Measurements from ENCODE around the gene APOA4. TPM values are rescaled to one million over a fixed set of nuclear protein-coding genes. Genes with fewer than 3 reads are reported as not detected.

APOA4 gene
- total RNA-seq, 1 donor from 2014 or later: not detected

DNA sequence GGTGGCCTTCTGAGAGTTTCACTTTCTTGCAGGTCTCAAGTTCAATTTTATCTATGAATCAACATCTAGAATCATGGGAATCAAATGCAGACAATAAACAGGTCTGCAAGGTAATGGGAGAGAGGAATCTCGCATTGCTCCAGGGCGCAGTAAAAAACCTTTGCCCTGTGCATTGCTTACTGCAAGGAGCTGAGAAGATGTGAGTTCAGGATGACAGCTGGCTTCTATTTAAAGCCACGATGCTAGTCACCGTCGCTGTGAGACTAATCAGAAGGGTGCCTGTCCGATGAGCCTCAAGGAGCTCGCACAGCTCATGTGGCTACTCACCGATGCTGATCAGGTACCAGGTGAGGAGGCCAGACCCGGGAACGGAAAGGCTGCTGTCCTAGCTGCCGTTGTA, 44.5 kb upstream of the APOA4 start:
- no peak for DNase-seq (ENCODE audit: low spot score in 2 of 2, unreplicated experiment in 2 of 2)
- no peaks in the 10 kb centered on the region for H3K9me3 Mint-ChIP-seq
- H3K27me3 Mint-ChIP-seq (ENCODE audit: low read depth): no peaks in the 10 kb centered on the region
- TF ChIP-seq, protein P1, sequence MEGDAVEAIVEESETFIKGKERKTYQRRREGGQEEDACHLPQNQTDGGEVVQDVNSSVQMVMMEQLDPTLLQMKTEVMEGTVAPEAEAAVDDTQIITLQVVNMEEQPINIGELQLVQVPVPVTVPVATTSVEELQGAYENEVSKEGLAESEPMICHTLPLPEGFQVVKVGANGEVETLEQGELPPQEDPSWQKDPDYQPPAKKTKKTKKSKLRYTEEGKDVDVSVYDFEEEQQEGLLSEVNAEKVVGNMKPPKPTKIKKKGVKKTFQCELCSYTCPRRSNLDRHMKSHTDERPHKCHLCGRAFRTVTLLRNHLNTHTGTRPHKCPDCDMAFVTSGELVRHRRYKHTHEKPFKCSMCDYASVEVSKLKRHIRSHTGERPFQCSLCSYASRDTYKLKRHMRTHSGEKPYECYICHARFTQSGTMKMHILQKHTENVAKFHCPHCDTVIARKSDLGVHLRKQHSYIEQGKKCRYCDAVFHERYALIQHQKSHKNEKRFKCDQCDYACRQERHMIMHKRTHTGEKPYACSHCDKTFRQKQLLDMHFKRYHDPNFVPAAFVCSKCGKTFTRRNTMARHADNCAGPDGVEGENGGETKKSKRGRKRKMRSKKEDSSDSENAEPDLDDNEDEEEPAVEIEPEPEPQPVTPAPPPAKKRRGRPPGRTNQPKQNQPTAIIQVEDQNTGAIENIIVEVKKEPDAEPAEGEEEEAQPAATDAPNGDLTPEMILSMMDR (IDR thresholded peaks at IDR 0.05; ENCODE audit: unreplicated experiment): no peak
- peaks cover 38% of the 10 kb centered on the region for H3K36me3 Mint-ChIP-seq
- no peak overlapping the region for H3K4me3 Mint-ChIP-seq
- H3K4me1 Mint-ChIP-seq: no peaks in the 10 kb centered on the region
- no peak overlapping the region for H3K27ac Mint-ChIP-seq

DNA sequence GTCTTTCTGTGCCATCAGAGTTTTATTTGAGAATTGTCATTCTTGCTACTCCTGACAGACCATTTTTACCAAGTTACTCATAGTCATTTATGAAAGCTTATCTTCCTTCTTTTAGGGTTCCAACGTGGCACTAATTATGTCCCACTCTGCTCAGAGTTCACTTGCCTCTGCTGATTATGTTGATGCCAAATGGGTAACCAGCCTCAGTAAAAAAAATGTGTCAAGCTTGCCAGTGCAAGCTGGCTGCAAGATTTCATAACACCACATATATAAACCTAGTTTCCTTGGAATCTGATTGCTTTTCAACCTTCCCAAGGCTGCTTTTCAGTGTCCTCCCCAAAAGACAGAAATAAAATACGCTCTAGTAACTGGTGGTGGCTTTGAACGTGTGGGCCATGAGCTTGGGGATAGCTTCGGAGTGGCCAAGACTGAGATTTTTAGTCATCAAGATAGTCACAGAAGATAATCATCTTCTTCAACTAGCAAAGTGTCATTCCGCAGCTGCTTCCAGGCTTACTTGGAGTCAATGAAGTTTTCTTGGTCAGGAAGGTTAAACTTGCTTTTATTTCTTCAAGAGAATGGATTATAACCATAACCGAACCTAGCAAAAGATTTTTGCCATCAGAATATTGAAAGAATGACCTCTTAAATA, 43.8 kb upstream of the APOA4 start:
- Mint-ChIP-seq H3K36me3 (peaks cover 41% of the 10 kb centered on the region), H3K9me3 (no peaks in the 10 kb centered on the region), H3K27me3 (ENCODE audit: low read depth) (no peaks in the 10 kb centered on the region), H3K27ac (no peak overlapping the region), H3K4me3 (no peak overlapping the region), H3K4me1 (no peaks in the 10 kb centered on the region)
- TF ChIP-seq, protein P1 (IDR thresholded peaks at IDR 0.05; ENCODE audit: unreplicated experiment): no peak
- DNase-seq (ENCODE audit: low spot score in 2 of 2, unreplicated experiment in 2 of 2): no peak

DNA sequence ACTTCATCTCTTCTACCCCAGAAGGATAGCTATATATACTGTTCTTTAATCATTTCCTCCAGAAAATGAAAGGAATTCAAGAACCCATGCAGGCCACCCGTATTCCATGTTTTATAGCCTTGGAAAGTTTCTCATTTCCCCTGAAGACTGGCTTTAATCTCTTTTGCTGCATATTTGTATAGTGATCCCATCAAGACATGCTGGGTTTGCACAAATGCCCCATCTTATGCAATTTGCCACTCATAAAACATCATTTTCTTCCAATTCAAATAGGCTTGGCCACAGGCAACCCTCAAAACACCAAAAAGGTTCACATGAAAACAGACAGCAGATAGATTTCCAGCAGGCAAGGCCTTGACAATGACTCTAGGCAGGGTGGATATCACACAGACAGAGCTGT, 42.6 kb upstream of the APOA4 start:
- H3K9me3 Mint-ChIP-seq: no peaks in the 10 kb centered on the region
- peaks cover 48% of the 10 kb centered on the region for H3K36me3 Mint-ChIP-seq
- no peaks in the 10 kb centered on the region for H3K4me1 Mint-ChIP-seq
- H3K4me3 Mint-ChIP-seq: no peak overlapping the region
- TF ChIP-seq, protein P1 (IDR thresholded peaks at IDR 0.05; ENCODE audit: unreplicated experiment): no peak
- DNase-seq (ENCODE audit: low spot score in 2 of 2, unreplicated experiment in 2 of 2): no peak
- H3K27me3 Mint-ChIP-seq (ENCODE audit: low read depth): no peaks in the 10 kb centered on the region
- H3K27ac Mint-ChIP-seq: no peak overlapping the region

DNA sequence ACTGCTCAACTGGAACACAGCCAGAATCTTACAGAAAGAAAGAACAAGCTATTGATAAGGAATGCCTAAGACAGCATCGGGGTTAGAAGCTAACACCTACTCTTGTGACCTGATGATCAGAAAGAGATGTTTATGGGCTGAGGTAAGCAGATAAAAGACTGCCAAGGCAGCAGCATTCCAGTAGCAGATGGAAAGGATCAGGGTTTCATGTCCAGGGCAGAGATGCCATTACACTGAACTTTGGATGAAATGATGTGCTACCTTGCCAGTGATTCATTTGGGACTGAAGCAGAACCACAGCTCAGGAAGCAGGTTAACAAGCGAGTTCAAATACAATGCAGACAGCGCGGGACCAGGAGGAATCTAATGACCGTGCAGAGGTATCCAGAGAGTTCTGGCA, 41.4 kb upstream of the APOA4 start:
- DNase-seq (ENCODE audit: low spot score in 2 of 2, unreplicated experiment in 2 of 2): no peak
- Mint-ChIP-seq H3K4me3 (no peak overlapping the region), H3K27ac (no peak overlapping the region), H3K36me3 (peaks cover 50% of the 10 kb centered on the region), H3K4me1 (no peaks in the 10 kb centered on the region), H3K9me3 (no peaks in the 10 kb centered on the region), H3K27me3 (ENCODE audit: low read depth) (no peaks in the 10 kb centered on the region)
- TF ChIP-seq, protein P1 (IDR thresholded peaks at IDR 0.05; ENCODE audit: unreplicated experiment): no peak

DNA sequence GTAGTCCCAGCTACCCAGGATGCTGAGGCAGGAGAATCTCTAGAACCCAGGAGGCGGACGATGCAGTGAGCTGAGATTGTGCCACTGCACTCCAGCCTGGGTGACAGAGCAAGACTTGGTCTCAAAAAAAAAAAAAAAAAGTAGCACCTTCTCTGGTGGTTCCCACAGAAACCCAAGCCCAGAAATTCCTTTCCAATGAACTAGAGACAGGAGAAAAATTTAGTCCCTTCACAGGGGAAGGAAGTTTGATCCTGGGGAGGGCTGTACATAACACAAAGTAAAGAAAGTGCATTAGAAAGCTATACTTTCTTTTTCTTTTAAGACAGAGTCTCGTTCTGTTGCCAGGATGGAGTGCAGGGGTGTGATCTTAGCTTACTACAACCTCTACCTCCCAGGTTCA, 39.8 kb upstream of the APOA4 start:
- Mint-ChIP-seq H3K9me3 (no peaks in the 10 kb centered on the region), H3K36me3 (peaks cover 55% of the 10 kb centered on the region), H3K4me1 (no peaks in the 10 kb centered on the region), H3K27ac (no peak overlapping the region), H3K4me3 (no peak overlapping the region), H3K27me3 (ENCODE audit: low read depth) (no peaks in the 10 kb centered on the region)
- DNase-seq (ENCODE audit: low spot score in 2 of 2, unreplicated experiment in 2 of 2): no peak
- TF ChIP-seq, protein P1 (IDR thresholded peaks at IDR 0.05; ENCODE audit: unreplicated experiment): no peak

DNA sequence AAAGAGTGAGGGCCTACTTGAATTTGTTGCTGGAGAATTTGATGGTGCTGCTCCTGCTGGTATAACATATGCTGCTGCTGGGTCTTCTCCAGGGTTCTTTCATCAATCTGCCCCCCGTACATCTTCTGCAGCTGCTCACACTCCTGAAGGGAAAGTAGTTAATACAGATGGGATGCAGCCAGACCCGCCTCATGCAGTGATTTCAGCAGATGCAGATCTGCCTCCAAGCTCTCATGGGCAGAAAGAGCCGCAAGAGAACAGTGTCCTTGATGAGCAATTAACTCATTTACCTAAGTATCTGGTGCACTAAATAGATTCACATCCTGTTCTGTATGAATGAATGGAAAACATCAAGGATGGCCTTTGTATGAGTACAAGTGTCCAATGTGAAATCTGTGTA, 39.1 kb upstream of the APOA4 start:
- no peaks in the 10 kb centered on the region for H3K9me3 Mint-ChIP-seq
- H3K36me3 Mint-ChIP-seq: peaks cover 57% of the 10 kb centered on the region
- TF ChIP-seq, protein P1 (IDR thresholded peaks at IDR 0.05; ENCODE audit: unreplicated experiment): no peak
- H3K27ac Mint-ChIP-seq: no peak overlapping the region
- no peaks in the 10 kb centered on the region for H3K4me1 Mint-ChIP-seq
- H3K27me3 Mint-ChIP-seq (ENCODE audit: low read depth): no peaks in the 10 kb centered on the region
- H3K4me3 Mint-ChIP-seq: no peak overlapping the region
- no peak for DNase-seq (ENCODE audit: low spot score in 2 of 2, unreplicated experiment in 2 of 2)

Data from mesothelial cell of epicardium (in vitro differentiated cells).